ENCODE measurements around the gene DDX46. TPM values are rescaled to one million over a fixed set of nuclear protein-coding genes. Genes with fewer than 3 reads are reported as not detected.

The DDX46 gene
- total and polyA plus RNA-seq, 4 experiments from 2014 or later = 19.6 to 66.8 (median 42.5) TPM

DNA sequence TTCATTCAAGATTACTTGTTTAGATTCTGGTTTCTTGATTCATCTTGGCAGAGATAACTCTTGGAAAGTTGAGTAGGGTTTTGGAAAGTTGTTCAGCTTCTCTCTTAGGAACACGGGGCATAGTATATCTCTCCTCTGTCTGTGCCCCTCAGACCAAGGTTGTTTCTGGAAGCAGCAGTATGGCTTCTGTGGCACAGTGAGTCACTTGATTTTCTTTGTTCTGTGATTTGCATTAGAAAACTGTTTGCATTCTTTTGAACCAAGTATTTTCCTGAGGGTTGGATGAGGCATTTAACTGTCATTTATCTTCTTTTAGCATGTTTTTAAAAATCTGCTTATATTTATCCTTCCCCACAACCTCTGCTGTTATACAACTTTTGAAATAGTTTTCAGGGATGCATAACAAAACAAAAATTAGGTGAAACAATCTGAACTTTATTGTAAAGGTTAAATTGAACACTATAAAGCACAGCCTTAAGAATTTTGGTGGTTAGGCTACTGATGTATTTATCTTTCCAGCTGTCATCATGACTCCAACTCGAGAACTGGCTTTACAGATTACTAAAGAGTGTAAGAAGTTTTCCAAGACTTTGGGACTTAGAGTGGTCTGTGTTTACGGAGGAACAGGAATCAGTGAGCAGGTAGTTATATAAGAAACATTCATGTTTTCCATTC lies 26.5 kb downstream of the DDX46 start:
- no peaks in the 10 kb centered on the region for H3K4me1 ChIP-seq (ENCODE audit: insufficient read depth, low read length)
- no peaks in the 10 kb centered on the region for H3K27me3 ChIP-seq (ENCODE audit: insufficient read depth, low read length)
- intact Hi-C loops (cut with micrococcal nuclease) = loop anchor here (1.0 kb wide), 1 partner anchor 120 kb away; the partner anchor contains the start of gene PCBD2
- H3K27me3 Mint-ChIP-seq = no peaks in the 10 kb centered on the region
- no peaks in the 10 kb centered on the region for H3K9me3 Mint-ChIP-seq
- DNase-seq = no peak
- no peaks in the 10 kb centered on the region for H3K9me3 ChIP-seq (ENCODE audit: control insufficient read depth in 1 of 2, low read length in 2 of 2)
- H3K4me3 ChIP-seq (ENCODE audit: low read length in 2 of 2) = no peak overlapping the region
- no peak overlapping the region for H3K27ac ChIP-seq (ENCODE audit: low read depth, low read length)
- H3K36me3 Mint-ChIP-seq = peaks cover 44 to 75% of the 10 kb centered on the region in 2 donors
- H3K36me3 ChIP-seq (ENCODE audit: insufficient read depth, low read length) = peaks cover 63% of the 10 kb centered on the region
- no peak overlapping the region for H3K4me3 Mint-ChIP-seq
- peak overlapping the region in 1 of 7 donors; percentile 2 for H3K27ac Mint-ChIP-seq
- CTCF ChIA-PET (ENCODE audit: partially characterized antibody) = interaction anchor here (0.8 to 1.2 kb wide), 2 partner anchors 119 to 120 kb away, joined by 5 read pairs; partner anchors contain the start of gene PCBD2
- H3K4me1 Mint-ChIP-seq = no peaks in the 10 kb centered on the region
- POLR2A ChIA-PET (ENCODE audit: partially characterized antibody) = interaction anchor here (1.0 kb wide), 1 partner anchor 120 kb away, joined by 5 read pairs; the partner anchor contains the start of gene PCBD2

DNA sequence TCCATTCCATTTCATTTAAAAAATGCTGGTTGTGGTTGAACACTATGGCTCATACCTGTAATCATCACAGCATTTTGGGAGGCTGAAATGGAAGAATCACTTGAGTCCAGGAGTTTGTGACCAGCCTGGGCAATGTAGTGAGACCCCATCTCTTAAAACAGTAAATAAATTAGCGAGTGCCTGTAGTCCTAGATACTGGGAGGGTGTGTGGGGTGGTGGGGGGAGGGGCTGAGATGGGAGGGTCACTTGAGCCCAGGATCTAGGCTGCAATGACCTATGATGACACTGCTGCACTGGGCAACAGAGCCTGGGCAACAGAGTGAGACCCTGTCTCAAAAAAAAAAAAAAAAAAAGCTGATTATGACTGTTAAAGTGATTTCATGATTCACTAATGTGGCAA lies 29.1 kb downstream of the DDX46 start:
- ChIA-PET CTCF (ENCODE audit: partially characterized antibody) (no interaction called here), POLR2A (ENCODE audit: partially characterized antibody) (interaction anchor here (1.6 kb wide), 1 partner anchor 29 kb away, joined by 6 read pairs; the partner anchor contains the start of gene DDX46)
- H3K4me3 ChIP-seq (ENCODE audit: low read length in 2 of 2) = no peak overlapping the region
- Mint-ChIP-seq H3K27ac (no peak overlapping the region), H3K4me3 (no peak overlapping the region), H3K9me3 (no peaks in the 10 kb centered on the region), H3K36me3 (peaks cover 50 to 83% of the 10 kb centered on the region in 2 donors), H3K27me3 (no peaks in the 10 kb centered on the region), H3K4me1 (no peaks in the 10 kb centered on the region)
- no peak for DNase-seq
- no peaks in the 10 kb centered on the region for H3K27me3 ChIP-seq (ENCODE audit: insufficient read depth, low read length)
- no peak overlapping the region for H3K27ac ChIP-seq (ENCODE audit: low read depth, low read length)
- no peaks in the 10 kb centered on the region for H3K9me3 ChIP-seq (ENCODE audit: control insufficient read depth in 1 of 2, low read length in 2 of 2)
- peaks cover 76% of the 10 kb centered on the region for H3K36me3 ChIP-seq (ENCODE audit: insufficient read depth, low read length)
- H3K4me1 ChIP-seq (ENCODE audit: insufficient read depth, low read length) = no peaks in the 10 kb centered on the region
- intact Hi-C loops (cut with micrococcal nuclease) = no loop called here

DNA sequence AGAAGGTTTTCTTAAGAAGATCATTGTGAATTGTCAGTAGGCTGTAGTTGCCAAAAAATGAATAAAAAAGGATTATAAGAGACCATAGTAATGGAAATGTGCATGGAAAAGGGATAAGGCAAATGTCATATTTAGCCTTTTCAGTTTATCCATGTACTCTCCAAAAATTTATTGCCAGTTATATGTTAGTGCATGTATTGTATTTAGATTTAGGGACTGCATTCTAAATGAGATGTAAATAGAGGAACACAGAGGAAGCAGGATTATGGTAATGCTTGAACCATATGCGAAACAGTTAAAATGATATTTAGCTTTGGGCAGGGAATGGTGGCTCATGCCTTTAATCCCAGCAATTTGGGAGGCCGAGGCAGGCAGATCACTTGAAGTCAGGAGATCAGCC lies 33.0 kb downstream of the DDX46 start:
- Mint-ChIP-seq H3K27ac (peak overlapping the region in 1 of 7 donors; percentile 55), H3K9me3 (no peaks in the 10 kb centered on the region), H3K36me3 (peaks cover 54 to 87% of the 10 kb centered on the region in 2 donors), H3K4me3 (no peak overlapping the region), H3K4me1 (no peaks in the 10 kb centered on the region), H3K27me3 (no peaks in the 10 kb centered on the region)
- intact Hi-C loops (cut with micrococcal nuclease) = no loop called here
- DNase-seq = no peak
- CTCF ChIA-PET (ENCODE audit: partially characterized antibody) = interaction anchor here (0.6 kb wide), 1 partner anchor 46 kb away, joined by 3 read pairs; no protein-coding TSS in a partner anchor
- Histone ChIP-seq H3K9me3 (ENCODE audit: control insufficient read depth in 1 of 2, low read length in 2 of 2) (no peaks in the 10 kb centered on the region), H3K27ac (ENCODE audit: low read depth, low read length) (no peak overlapping the region), H3K36me3 (ENCODE audit: insufficient read depth, low read length) (peaks cover 80% of the 10 kb centered on the region), H3K4me1 (ENCODE audit: insufficient read depth, low read length) (no peaks in the 10 kb centered on the region), H3K4me3 (ENCODE audit: low read length in 2 of 2) (no peak overlapping the region), H3K27me3 (ENCODE audit: insufficient read depth, low read length) (no peaks in the 10 kb centered on the region)
- POLR2A ChIA-PET (ENCODE audit: partially characterized antibody) = no interaction called here

DNA sequence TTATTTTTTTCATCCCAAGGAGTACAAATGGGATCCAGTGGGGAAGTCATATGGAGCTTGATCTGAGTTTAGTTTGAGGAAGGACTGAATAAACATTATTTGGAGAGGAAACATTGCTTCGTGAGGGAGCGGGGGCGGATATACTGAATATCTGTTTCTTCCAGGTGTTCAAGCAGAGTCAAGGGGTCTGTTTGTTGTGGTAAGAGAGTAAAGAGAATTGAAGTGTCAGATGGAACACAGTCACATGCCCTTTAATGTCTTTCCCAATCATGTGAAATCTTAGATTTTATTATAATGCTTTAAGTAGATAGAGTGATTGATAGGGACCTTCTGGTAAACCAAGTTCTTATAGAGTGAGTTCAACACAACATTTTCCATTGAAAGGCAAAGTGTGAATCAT lies 33.7 kb downstream of the DDX46 start:
- ChIA-PET CTCF (ENCODE audit: partially characterized antibody) (no interaction called here), POLR2A (ENCODE audit: partially characterized antibody) (no interaction called here)
- intact Hi-C loops (cut with micrococcal nuclease) = no loop called here
- Histone ChIP-seq H3K36me3 (ENCODE audit: insufficient read depth, low read length) (peaks cover 78% of the 10 kb centered on the region), H3K4me3 (ENCODE audit: low read length in 2 of 2) (no peak overlapping the region), H3K4me1 (ENCODE audit: insufficient read depth, low read length) (no peaks in the 10 kb centered on the region), H3K9me3 (ENCODE audit: control insufficient read depth in 1 of 2, low read length in 2 of 2) (no peaks in the 10 kb centered on the region), H3K27ac (ENCODE audit: low read depth, low read length) (no peak overlapping the region), H3K27me3 (ENCODE audit: insufficient read depth, low read length) (no peaks in the 10 kb centered on the region)
- Mint-ChIP-seq H3K4me1 (no peaks in the 10 kb centered on the region), H3K4me3 (no peak overlapping the region), H3K36me3 (peaks cover 50 to 83% of the 10 kb centered on the region in 2 donors), H3K9me3 (no peaks in the 10 kb centered on the region), H3K27me3 (no peaks in the 10 kb centered on the region), H3K27ac (peak overlapping the region in 1 of 7 donors; percentile 84)
- no peak for DNase-seq

DNA sequence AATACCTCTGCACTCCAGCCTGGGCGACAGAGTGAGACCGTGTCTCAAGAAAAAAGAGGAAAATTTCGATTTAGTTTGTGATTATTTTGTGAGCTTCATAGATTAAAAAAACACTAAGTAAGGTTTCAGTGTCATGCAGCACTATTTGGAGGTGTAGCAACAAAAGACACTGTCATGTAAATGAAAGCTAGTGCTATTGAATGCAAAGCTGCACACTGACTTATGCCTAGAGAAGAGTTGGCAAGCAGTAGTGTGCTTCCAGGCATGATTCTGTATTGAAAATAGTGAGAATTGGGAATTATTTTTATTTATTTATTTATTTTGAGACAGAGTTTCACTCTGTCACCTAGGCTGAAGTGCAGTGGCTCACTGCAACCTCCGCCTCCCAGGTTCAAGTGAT lies 34.5 kb downstream of the DDX46 start:
- ChIA-PET POLR2A (ENCODE audit: partially characterized antibody) (no interaction called here), CTCF (ENCODE audit: partially characterized antibody) (no interaction called here)
- Mint-ChIP-seq H3K27ac (no peak overlapping the region), H3K4me3 (no peak overlapping the region), H3K4me1 (no peaks in the 10 kb centered on the region), H3K36me3 (peaks cover 54 to 83% of the 10 kb centered on the region in 2 donors), H3K27me3 (no peaks in the 10 kb centered on the region), H3K9me3 (no peaks in the 10 kb centered on the region)
- no peak overlapping the region for H3K27ac ChIP-seq (ENCODE audit: low read depth, low read length)
- DNase-seq = no peak
- H3K4me1 ChIP-seq (ENCODE audit: insufficient read depth, low read length) = no peaks in the 10 kb centered on the region
- H3K9me3 ChIP-seq (ENCODE audit: control insufficient read depth in 1 of 2, low read length in 2 of 2) = no peaks in the 10 kb centered on the region
- H3K27me3 ChIP-seq (ENCODE audit: insufficient read depth, low read length) = no peaks in the 10 kb centered on the region
- peaks cover 75% of the 10 kb centered on the region for H3K36me3 ChIP-seq (ENCODE audit: insufficient read depth, low read length)
- intact Hi-C loops (cut with micrococcal nuclease) = no loop called here
- no peak overlapping the region for H3K4me3 ChIP-seq (ENCODE audit: low read length in 2 of 2)

DNA sequence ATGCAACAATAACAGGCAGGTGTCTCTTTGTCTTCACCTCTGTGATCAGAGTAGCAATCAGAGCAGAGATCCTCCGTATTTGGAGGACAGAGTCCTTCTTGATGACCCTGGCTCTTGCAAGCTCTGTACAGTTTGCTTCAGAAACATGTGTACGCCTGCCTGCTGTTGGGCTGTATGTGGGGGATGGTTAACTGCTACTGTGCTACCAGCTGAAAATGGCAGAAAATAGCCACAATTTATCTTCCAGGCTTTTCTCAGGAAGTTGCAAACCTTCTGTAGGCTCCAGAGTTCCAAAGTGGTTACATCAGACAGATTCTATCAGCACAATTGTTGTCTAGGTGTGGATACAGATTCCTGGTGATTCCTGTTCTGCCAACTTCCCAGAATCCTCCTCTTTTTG lies 35.5 kb downstream of the DDX46 start:
- no peaks in the 10 kb centered on the region for H3K27me3 ChIP-seq (ENCODE audit: insufficient read depth, low read length)
- no peak overlapping the region for H3K27ac ChIP-seq (ENCODE audit: low read depth, low read length)
- no peak overlapping the region for H3K4me3 Mint-ChIP-seq
- H3K36me3 ChIP-seq (ENCODE audit: insufficient read depth, low read length) = peaks cover 79% of the 10 kb centered on the region
- no peak for DNase-seq
- H3K4me1 Mint-ChIP-seq = peaks cover 0 to 3% (median 0%) of the 10 kb centered on the region in 4 donors
- no peak overlapping the region for H3K4me3 ChIP-seq (ENCODE audit: low read length in 2 of 2)
- H3K4me1 ChIP-seq (ENCODE audit: insufficient read depth, low read length) = no peaks in the 10 kb centered on the region
- CTCF ChIA-PET (ENCODE audit: partially characterized antibody) = no interaction called here
- H3K36me3 Mint-ChIP-seq = peaks cover 60 to 87% of the 10 kb centered on the region in 2 donors
- POLR2A ChIA-PET (ENCODE audit: partially characterized antibody) = no interaction called here
- H3K9me3 Mint-ChIP-seq = no peaks in the 10 kb centered on the region
- intact Hi-C loops (cut with micrococcal nuclease) = no loop called here
- H3K27me3 Mint-ChIP-seq = no peaks in the 10 kb centered on the region
- no peaks in the 10 kb centered on the region for H3K9me3 ChIP-seq (ENCODE audit: control insufficient read depth in 1 of 2, low read length in 2 of 2)
- peak overlapping the region in 1 of 7 donors; percentile 43 for H3K27ac Mint-ChIP-seq

DNA sequence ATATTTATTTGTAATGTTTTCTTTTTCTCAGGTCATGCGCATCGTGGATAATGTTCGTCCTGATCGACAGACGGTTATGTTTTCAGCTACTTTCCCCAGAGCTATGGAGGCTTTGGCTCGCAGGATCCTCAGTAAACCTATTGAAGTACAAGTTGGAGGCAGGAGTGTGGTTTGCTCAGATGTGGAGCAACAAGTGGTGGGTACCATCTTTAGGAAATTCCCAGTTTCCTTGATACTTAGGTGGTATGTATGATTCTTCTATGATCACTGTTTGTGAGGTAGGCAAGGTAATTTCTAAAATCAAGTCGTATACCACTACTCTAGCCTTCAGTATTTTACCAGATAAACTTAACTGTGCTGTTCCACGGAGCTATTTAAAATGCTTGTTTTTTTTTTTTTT lies 36.2 kb downstream of the DDX46 start:
- Histone ChIP-seq H3K9me3 (ENCODE audit: control insufficient read depth in 1 of 2, low read length in 2 of 2) (no peaks in the 10 kb centered on the region), H3K27ac (ENCODE audit: low read depth, low read length) (no peak overlapping the region), H3K36me3 (ENCODE audit: insufficient read depth, low read length) (peaks cover 73% of the 10 kb centered on the region), H3K27me3 (ENCODE audit: insufficient read depth, low read length) (no peaks in the 10 kb centered on the region), H3K4me3 (ENCODE audit: low read length in 2 of 2) (no peak overlapping the region), H3K4me1 (ENCODE audit: insufficient read depth, low read length) (no peaks in the 10 kb centered on the region)
- Mint-ChIP-seq H3K27me3 (no peaks in the 10 kb centered on the region), H3K27ac (peak overlapping the region in 1 of 7 donors; percentile 43), H3K4me3 (no peak overlapping the region), H3K36me3 (peaks cover 61 to 82% of the 10 kb centered on the region in 2 donors), H3K4me1 (peaks cover 0 to 3% (median 0%) of the 10 kb centered on the region in 4 donors), H3K9me3 (no peaks in the 10 kb centered on the region)
- CTCF ChIA-PET (ENCODE audit: partially characterized antibody) = no interaction called here
- no peak for DNase-seq
- intact Hi-C loops (cut with micrococcal nuclease) = no loop called here
- POLR2A ChIA-PET (ENCODE audit: partially characterized antibody) = no interaction called here
